Progenitor cell of endocrine pancreas (in vitro differentiated cells): Measurements from ENCODE around the gene OR7C1. TPM values are rescaled to one million over a fixed set of nuclear protein-coding genes. Genes with fewer than 3 reads are reported as not detected.

Experiments used
- DNase-seq: peaks from one replicate; pipeline ENCODE4 v3.0.0; 2021; ENCODE audit warnings: low spot score; ENCODE audit not compliant: unreplicated experiment
- H3K27ac Mint-ChIP-seq: 2 replicates; pipeline ENCODE4 v1.8.0; 2021; ENCODE audit warnings: mild to moderate bottlenecking, moderate library complexity, mixed read lengths
- H3K27me3 Mint-ChIP-seq: 2 replicates; pipeline ENCODE4 v1.8.0; 2021; ENCODE audit warnings: mixed read lengths
- H3K36me3 Mint-ChIP-seq: 2 replicates; pipeline ENCODE4 v1.8.0; 2022; ENCODE audit warnings: mixed read lengths; ENCODE audit not compliant: insufficient read depth
- H3K4me1 Mint-ChIP-seq: 2 replicates; pipeline ENCODE4 v1.8.0; 2021; ENCODE audit warnings: low read depth, mixed read lengths
- H3K4me3 Mint-ChIP-seq: 2 replicates; pipeline ENCODE4 v1.8.0; 2021; ENCODE audit warnings: low read depth, mild to moderate bottlenecking, moderate library complexity, mixed read lengths
- H3K9me3 Mint-ChIP-seq: 2 replicates; pipeline ENCODE4 v1.8.0; 2021; ENCODE audit warnings: low read depth, mixed read lengths
- CTCF ChIP-seq: fragments of 200-600 bp; sonication (generic); IDR thresholded peaks from one replicate; pipeline ENCODE4 v1.5.0; 2021; ENCODE audit warnings: antibody characterized with exemption, mild to moderate bottlenecking; ENCODE audit not compliant: unreplicated experiment
- total RNA-seq: library from RNA; stranded (reverse); gene quantifications from 2 replicates; pipeline ENCODE4 v1.2.1, GENCODE V29; 2021

Gene OR7C1
- total RNA-seq, 1 donor from 2014 or later = not detected

- H3K27me3 Mint-ChIP-seq = peaks cover 12% of the 10 kb centered on the region
- no peak for DNase-seq
- TF ChIP-seq CTCF = no peak
- no peak overlapping the region for H3K27ac Mint-ChIP-seq
- H3K4me3 Mint-ChIP-seq = no peak overlapping the region
- no peaks in the 10 kb centered on the region for H3K36me3 Mint-ChIP-seq
- peaks cover 9% of the 10 kb centered on the region for H3K9me3 Mint-ChIP-seq
- no peaks in the 10 kb centered on the region for H3K4me1 Mint-ChIP-seq
Observed at GRCh38 chr19:14764401-14764800, 70.6 kb downstream of the OR7C1 start.

- Mint-ChIP-seq H3K27ac (no peak overlapping the region), H3K27me3 (peaks cover 12% of the 10 kb centered on the region), H3K4me3 (no peak overlapping the region), H3K4me1 (no peaks in the 10 kb centered on the region), H3K9me3 (peaks cover 9% of the 10 kb centered on the region), H3K36me3 (no peaks in the 10 kb centered on the region)
- TF ChIP-seq CTCF = no peak
- no peak for DNase-seq
Observed at GRCh38 chr19:14763497-14764145, 71.4 kb downstream of the OR7C1 start.

- Mint-ChIP-seq H3K27ac (no peak overlapping the region), H3K4me3 (no peak overlapping the region), H3K36me3 (no peaks in the 10 kb centered on the region), H3K27me3 (peaks cover 15% of the 10 kb centered on the region), H3K9me3 (peaks cover 17% of the 10 kb centered on the region), H3K4me1 (no peaks in the 10 kb centered on the region)
- DNase-seq = no peak
- TF ChIP-seq CTCF = no peak
Observed at GRCh38 chr19:14762111-14762510, 72.9 kb downstream of the OR7C1 start.

GRCh38 chr19:14761607-14762006, 73.4 kb downstream of the OR7C1 start:
- H3K27me3 Mint-ChIP-seq = peaks cover 15% of the 10 kb centered on the region
- H3K9me3 Mint-ChIP-seq = peaks cover 17% of the 10 kb centered on the region
- no peak overlapping the region for H3K27ac Mint-ChIP-seq
- no peaks in the 10 kb centered on the region for H3K4me1 Mint-ChIP-seq
- no peaks in the 10 kb centered on the region for H3K36me3 Mint-ChIP-seq
- no peak for DNase-seq
- H3K4me3 Mint-ChIP-seq = no peak overlapping the region
- TF ChIP-seq CTCF = no peak

GRCh38 chr19:14758816-14759215, 76.2 kb downstream of the OR7C1 start:
- Mint-ChIP-seq H3K9me3 (peaks cover 24% of the 10 kb centered on the region), H3K4me3 (peak overlapping the region; percentile 58)

More at GRCh38 chr19:14758816-14759215, 76.2 kb downstream of the OR7C1 start:
- no peak for TF ChIP-seq CTCF
- DNase-seq = no peak
- H3K4me1 Mint-ChIP-seq = no peaks in the 10 kb centered on the region
- no peaks in the 10 kb centered on the region for H3K36me3 Mint-ChIP-seq
- H3K27me3 Mint-ChIP-seq = peaks cover 10% of the 10 kb centered on the region
- no peak overlapping the region for H3K27ac Mint-ChIP-seq
